Stimulated activated naive B cell treated with anti-CD40 and anti-IgM and Interleukin-4, amounts not matched to agents 10 μg/mL and 1 μg/mL and 100 μg/mL, for 72 hours (primary cell): ENCODE measurements around the gene NFATC1.

Experiments used
- ATAC-seq, 2 donors: fragments of 150-1000 bp; cut with Tn5 transposase; replicated peaks; 2 replicates each; pipeline ENCODE4 v1.10.0; 2021; ENCODE audit warnings: moderate library complexity in 1 of 2
- DNase-seq: peaks from one replicate; pipeline ENCODE4 v3.0.0; 2021
- H3K27ac Mint-ChIP-seq: one replicate; pipeline ENCODE4 v1.8.0; 2022; ENCODE audit warnings: mild to moderate bottlenecking, mixed read lengths
- H3K27me3 Mint-ChIP-seq, 2 donors: one replicate each; pipeline ENCODE4 v1.8.0; 2022; ENCODE audit warnings: mixed read lengths in 2 of 2
- H3K36me3 Mint-ChIP-seq, 2 donors: one replicate each; pipeline ENCODE4 v1.8.0; 2022; ENCODE audit warnings: mixed read lengths in 2 of 2, mild to moderate bottlenecking in 1 of 2
- H3K4me1 Mint-ChIP-seq, 2 donors: one replicate each; pipeline ENCODE4 v1.8.0; 2022; ENCODE audit warnings: mixed read lengths in 2 of 2, mild to moderate bottlenecking in 1 of 2
- H3K4me3 Mint-ChIP-seq, 2 donors: one replicate each; pipeline ENCODE4 v1.8.0; 2022; ENCODE audit warnings: mild to moderate bottlenecking in 2 of 2, mixed read lengths in 2 of 2, moderate library complexity in 1 of 2
- H3K9me3 Mint-ChIP-seq, 2 donors: one replicate each; pipeline ENCODE4 v1.8.0; 2022; ENCODE audit warnings: mixed read lengths in 2 of 2, mild to moderate bottlenecking in 1 of 2

The NFATC1 gene

DNA sequence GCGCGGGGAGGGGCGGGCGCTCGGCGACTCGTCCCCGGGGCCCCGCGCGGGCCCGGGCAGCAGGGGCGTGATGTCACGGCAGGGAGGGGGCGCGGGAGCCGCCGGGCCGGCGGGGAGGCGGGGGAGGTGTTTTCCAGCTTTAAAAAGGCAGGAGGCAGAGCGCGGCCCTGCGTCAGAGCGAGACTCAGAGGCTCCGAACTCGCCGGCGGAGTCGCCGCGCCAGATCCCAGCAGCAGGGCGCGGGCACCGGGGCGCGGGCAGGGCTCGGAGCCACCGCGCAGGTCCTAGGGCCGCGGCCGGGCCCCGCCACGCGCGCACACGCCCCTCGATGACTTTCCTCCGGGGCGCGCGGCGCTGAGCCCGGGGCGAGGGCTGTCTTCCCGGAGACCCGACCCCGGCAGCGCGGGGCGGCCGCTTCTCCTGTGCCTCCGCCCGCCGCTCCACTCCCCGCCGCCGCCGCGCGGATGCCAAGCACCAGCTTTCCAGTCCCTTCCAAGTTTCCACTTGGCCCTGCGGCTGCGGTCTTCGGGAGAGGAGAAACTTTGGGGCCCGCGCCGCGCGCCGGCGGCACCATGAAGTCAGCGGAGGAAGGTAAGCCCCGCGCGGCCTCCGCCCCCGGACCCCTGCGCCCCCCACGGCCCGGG lies at the start of gene NFATC1:
Gene NFATC1 (plus strand): TSS at position 170 of the 644 bp plus-strand sequence. CDS start 295 bp downstream, at position 465.
- H3K9me3 Mint-ChIP-seq, result no peaks in the 10 kb centered on the region
- ATAC-seq (peak; percentile 34 to 44), DNase-seq (peak; percentile 81)
- H3K4me1 Mint-ChIP-seq, result peaks cover 15 to 51% of the 10 kb centered on the region in 2 donors
- no peaks in the 10 kb centered on the region for H3K27me3 Mint-ChIP-seq
- H3K27ac Mint-ChIP-seq, result peak within 1 kb of the TSS; percentile 96
- H3K36me3 Mint-ChIP-seq, result peaks cover 12 to 18% of the 10 kb centered on the region in 2 donors
- H3K4me3 Mint-ChIP-seq, result peak within 1 kb of the TSS; percentile 93 to 95

DNA sequence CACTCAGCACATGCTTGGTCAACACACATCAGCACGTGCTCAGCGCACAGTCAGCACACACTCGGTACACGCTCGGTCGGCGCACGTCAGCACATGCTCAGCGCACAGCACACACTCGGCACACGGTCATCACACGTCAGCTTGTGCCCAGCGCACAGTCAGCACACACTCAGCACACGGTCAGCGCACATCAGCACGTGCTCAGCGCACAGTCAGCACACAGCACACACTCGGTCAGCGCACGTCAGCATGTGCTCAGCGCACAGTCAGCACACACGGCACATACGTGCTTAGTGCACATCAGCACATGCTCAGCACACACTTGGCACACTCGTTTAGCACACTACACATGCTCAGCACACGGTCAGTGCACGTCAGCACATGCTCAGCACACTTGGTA lies 49.7 kb upstream of the NFATC1 start:
- no peaks in the 10 kb centered on the region for H3K9me3 Mint-ChIP-seq
- H3K27ac Mint-ChIP-seq, result no peak overlapping the region
- no peaks in the 10 kb centered on the region for H3K27me3 Mint-ChIP-seq
- DNase-seq (no peak), ATAC-seq (no peak)
- no peak overlapping the region for H3K4me3 Mint-ChIP-seq
- H3K36me3 Mint-ChIP-seq, result peaks cover 60 to 74% of the 10 kb centered on the region in 2 donors
- no peaks in the 10 kb centered on the region for H3K4me1 Mint-ChIP-seq

DNA sequence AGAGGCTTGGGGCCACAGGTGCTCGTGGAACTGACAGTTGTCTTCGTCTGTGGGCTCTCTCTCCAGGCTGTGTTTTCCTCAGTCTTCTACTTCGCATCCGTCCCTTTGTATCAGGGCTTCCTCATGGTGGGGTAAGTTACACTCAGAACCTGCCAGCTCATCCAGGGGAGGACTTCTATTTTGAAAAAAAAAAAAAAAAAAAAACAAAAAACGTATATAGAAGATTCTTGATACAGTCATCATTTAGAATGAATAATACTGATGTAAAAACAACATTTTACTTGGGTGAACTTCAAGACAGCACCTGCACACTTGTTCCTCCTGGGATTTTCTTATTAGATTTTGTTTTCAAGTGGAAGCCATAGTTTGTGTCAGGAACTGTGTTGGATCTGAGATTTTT lies 47.7 kb upstream of the NFATC1 start:
- H3K27me3 Mint-ChIP-seq, result no peaks in the 10 kb centered on the region

DNA sequence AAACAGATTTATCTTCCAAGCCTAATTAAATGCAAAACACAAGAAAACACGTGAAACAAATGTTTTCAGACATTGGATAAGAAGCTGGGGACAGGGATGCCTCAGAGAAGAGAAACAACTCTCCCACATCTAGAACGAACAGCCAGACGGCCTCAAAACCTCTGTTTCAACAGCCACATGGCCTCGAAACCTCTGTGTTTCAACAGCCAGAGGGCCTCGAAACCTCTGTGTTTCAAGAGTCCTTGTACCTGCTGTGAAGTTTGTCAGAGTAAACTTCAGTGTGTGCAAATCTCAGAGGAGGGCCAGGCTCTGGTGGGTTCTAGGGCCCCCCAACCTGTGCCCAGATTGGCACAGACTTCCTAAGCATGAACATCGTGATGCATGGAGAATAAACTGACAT lies 43.3 kb upstream of the NFATC1 start:
- Mint-ChIP-seq H3K36me3 (peaks cover 39 to 50% of the 10 kb centered on the region in 2 donors), H3K27me3 (no peaks in the 10 kb centered on the region), H3K4me3 (no peak overlapping the region), H3K9me3 (no peaks in the 10 kb centered on the region), H3K27ac (no peak overlapping the region), H3K4me1 (no peaks in the 10 kb centered on the region)
- no peak for ATAC-seq
- DNase-seq, result no peak

More for the DNA sequence above, 47.7 kb upstream of the NFATC1 start:
- Mint-ChIP-seq H3K36me3 (peaks cover 66 to 78% of the 10 kb centered on the region in 2 donors), H3K4me1 (no peaks in the 10 kb centered on the region), H3K9me3 (no peaks in the 10 kb centered on the region), H3K27ac (no peak overlapping the region), H3K4me3 (no peak overlapping the region)
- no peak for DNase-seq
- ATAC-seq, result no peak

DNA sequence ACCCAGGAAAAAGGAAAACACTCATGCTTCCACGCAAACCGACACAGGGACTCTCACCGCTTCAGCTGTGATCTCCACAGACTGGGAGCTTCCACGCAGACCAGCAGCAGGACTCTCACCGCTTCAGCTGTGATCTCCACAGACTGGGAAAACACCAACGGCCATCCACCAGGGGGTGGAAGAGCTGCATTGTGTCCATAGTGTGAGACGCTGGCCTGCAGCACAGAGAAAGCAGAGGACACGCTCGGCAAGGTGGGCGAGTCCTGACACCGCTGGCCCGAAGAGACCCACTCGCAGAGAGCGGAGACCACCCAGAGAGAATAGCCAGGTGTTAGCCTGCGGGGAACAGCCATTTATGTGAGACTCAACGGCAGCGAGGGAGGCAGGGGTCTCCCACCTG lies 42.5 kb upstream of the NFATC1 start:
- no peaks in the 10 kb centered on the region for H3K9me3 Mint-ChIP-seq
- no peak for DNase-seq
- H3K27ac Mint-ChIP-seq, result no peak overlapping the region
- H3K4me1 Mint-ChIP-seq, result no peaks in the 10 kb centered on the region
- no peak overlapping the region for H3K4me3 Mint-ChIP-seq
- peaks cover 34 to 43% of the 10 kb centered on the region in 2 donors for H3K36me3 Mint-ChIP-seq
- no peak for ATAC-seq
- H3K27me3 Mint-ChIP-seq, result no peaks in the 10 kb centered on the region

DNA sequence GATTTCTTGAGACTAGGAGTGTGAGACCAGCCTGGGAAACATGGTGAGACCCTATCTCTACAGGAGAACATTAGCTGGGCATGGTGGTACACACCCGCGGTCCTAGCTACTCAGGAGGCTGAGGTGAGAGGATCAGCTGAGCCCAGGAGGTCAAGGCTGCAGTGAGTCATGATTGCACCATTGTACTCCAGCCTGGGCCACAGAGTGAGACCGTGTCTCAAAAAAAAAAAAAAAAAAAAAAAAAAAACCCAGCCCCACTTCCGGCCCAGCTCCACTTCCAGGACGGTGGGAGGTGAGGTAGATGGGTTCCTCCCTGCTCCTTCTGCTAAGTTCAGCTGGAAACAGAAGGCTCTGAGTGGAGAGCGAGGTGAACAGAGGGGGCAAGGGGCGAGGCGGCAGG lies 41.4 kb upstream of the NFATC1 start:
- peaks cover 29 to 42% of the 10 kb centered on the region in 2 donors for H3K36me3 Mint-ChIP-seq
- no peak overlapping the region for H3K27ac Mint-ChIP-seq

DNA sequence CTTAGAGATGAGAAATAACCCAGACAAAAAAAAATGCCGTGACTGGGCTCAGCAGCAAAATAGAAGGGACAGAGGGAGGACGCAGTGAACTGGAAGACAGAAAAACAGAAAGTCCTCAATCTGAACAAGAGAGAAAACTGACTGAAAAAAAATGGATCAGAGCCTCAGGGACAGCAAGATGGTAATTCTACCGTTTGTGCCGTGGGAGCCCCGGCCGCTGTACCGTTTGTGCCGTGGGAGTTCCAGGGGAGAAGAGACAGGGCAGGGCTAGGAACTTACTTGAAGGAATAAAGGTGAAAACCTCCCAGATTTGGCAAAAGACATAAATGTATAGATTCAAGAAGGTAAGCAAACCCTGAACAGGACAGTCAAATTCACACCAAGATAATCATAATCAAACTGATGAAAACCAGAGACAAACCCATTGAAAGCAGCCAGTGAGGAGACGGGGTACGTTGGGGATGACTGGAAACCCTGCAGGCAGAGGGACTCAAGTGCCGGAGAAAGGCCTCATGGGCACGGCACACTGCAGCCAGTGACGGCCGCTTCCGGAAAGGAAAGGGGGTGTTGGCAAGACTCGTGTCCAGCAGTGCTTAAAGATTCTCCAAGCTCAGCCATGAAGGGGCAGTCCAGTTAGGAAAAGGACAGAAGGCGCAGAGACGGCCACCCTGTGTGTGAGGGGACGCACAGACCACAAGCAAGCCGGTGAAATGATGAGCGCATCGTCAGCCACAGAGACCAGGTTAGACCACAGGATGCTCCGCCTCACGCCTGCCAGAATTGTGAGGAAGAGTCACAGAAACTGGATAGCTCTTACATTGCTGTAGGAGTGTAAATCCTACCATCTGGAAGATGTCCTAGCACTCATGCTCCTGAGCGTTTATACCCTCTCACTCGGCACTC lies 40.0 kb upstream of the NFATC1 start:
- Mint-ChIP-seq H3K9me3 (no peaks in the 10 kb centered on the region), H3K4me3 (no peak overlapping the region), H3K27me3 (no peaks in the 10 kb centered on the region), H3K27ac (peak overlapping the region; percentile 10), H3K36me3 (peaks cover 21 to 40% of the 10 kb centered on the region in 2 donors), H3K4me1 (no peaks in the 10 kb centered on the region)
- DNase-seq (no peak), ATAC-seq (peak in 1 of 2 donors; percentile 45)

More for the DNA sequence above, 41.4 kb upstream of the NFATC1 start:
- ATAC-seq, result no peak
- H3K4me1 Mint-ChIP-seq, result no peaks in the 10 kb centered on the region
- no peaks in the 10 kb centered on the region for H3K9me3 Mint-ChIP-seq
- DNase-seq, result no peak
- H3K4me3 Mint-ChIP-seq, result no peak overlapping the region
- H3K27me3 Mint-ChIP-seq, result no peaks in the 10 kb centered on the region

DNA sequence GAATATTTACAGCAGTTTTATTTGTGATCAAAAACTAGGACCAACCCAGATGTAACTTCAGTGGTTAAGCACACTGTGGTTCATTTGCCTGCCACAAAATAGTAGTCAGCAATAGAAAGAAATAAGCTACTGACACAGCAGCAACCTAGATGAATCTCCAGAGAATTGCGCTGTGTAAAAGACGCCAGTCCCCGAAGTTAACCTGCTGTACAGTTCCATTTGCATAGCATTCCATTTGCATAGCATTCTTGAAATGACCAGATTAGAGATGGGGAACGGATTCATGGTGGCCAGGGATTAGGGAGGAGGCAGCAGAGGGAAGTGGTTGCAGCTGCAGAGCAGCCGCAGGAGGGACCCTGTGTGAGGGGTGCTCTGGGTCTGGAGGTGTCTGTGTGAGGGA lies 39.3 kb upstream of the NFATC1 start:
- ATAC-seq, result peak; percentile 36 to 77
- H3K27ac Mint-ChIP-seq, result peak overlapping the region; percentile 11
- peaks cover 21 to 41% of the 10 kb centered on the region in 2 donors for H3K36me3 Mint-ChIP-seq

DNA sequence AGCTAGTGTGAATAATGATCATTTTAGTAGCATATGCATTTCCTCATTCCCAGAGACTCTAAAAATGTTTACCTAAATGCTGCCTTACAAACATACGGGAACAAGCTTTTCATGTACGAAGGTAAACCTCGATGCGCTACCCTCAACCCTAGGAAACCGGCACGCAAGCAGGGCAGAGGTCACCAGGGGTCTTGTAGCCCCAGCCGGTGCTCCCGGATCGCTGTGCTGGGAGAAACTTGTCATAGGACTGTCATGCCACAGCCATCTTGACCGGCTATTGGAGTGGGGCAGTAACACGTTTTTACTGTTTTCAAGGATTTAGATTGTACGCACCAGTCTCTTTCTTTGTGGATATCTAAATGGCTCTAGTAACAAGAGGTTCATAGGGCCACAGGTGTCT lies 34.8 kb upstream of the NFATC1 start:
- DNase-seq (no peak), ATAC-seq (no peak)
- H3K27ac Mint-ChIP-seq, result no peak overlapping the region
- no peaks in the 10 kb centered on the region for H3K4me1 Mint-ChIP-seq
- peaks cover 23 to 51% of the 10 kb centered on the region in 2 donors for H3K36me3 Mint-ChIP-seq
- H3K4me3 Mint-ChIP-seq, result no peak overlapping the region
- peaks cover 0 to 3% of the 10 kb centered on the region in 2 donors for H3K9me3 Mint-ChIP-seq
- no peaks in the 10 kb centered on the region for H3K27me3 Mint-ChIP-seq

More for the DNA sequence above, 39.3 kb upstream of the NFATC1 start:
- Mint-ChIP-seq H3K9me3 (no peaks in the 10 kb centered on the region), H3K4me3 (no peak overlapping the region), H3K27me3 (no peaks in the 10 kb centered on the region), H3K4me1 (no peaks in the 10 kb centered on the region)
- DNase-seq, result no peak

DNA sequence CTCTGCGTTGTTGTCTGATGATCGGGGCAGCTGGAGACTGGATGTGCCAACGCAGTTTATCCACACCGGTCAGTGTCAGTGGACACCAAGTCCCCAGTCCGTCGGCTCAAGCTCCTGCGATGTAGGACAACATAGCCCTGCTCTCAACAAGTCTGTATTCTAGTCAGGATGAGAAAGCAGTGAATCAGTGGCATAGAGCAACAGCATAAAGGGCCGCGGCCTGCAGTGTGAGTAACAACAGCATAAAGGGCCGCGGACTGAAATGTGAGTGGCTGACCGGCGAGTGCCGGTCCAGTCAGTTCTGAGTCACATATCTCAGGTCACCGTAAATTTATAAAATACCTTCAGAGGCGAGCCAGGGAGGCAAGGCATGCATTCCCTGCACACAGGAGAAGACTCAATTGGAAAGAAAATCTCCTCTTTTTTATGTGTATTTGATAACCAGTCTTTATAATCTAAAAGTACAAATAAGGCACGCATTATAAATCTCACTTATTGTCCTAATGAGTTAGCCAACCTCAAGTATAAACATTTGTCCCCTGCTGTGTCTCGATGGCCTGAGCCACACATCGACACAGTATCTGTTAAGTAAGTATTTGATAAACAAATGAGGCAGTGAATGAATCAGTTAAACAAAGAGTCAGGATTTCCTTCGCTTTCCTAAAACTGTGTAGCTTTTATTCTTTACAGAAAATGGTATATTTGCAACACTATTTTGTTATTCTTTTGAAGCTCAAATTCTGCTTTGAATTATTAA lies 33.8 kb upstream of the NFATC1 start:
- no peak overlapping the region for H3K27ac Mint-ChIP-seq
- peaks cover 25 to 59% of the 10 kb centered on the region in 2 donors for H3K36me3 Mint-ChIP-seq
- peaks cover 0 to 3% of the 10 kb centered on the region in 2 donors for H3K9me3 Mint-ChIP-seq
- DNase-seq (no peak), ATAC-seq (no peak)
- H3K4me3 Mint-ChIP-seq, result no peak overlapping the region
- H3K27me3 Mint-ChIP-seq, result no peaks in the 10 kb centered on the region
- no peaks in the 10 kb centered on the region for H3K4me1 Mint-ChIP-seq

DNA sequence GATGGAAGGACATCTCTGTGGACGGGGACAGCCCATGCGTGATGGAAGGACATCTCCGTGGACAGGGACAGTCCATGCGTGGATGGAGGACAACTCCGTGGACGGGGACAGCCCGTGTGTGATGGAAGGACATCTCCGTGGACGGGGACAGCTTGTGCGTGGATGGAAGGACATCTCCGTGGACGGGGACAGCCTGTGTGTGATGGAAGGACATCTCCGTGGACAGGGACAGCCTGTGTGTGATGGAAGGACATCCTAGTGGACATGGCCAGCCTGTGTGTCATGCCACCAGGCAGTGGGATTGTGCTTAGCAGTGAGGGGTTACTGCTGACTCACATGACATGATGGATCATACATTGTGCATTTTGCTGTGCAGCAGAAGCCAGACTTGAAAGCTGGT lies 30.0 kb upstream of the NFATC1 start:
- Mint-ChIP-seq H3K27ac (no peak overlapping the region), H3K9me3 (peaks cover 0 to 3% of the 10 kb centered on the region in 2 donors), H3K4me3 (no peak overlapping the region), H3K4me1 (peaks cover 6 to 17% of the 10 kb centered on the region in 2 donors), H3K27me3 (no peaks in the 10 kb centered on the region), H3K36me3 (peaks cover 29 to 60% of the 10 kb centered on the region in 2 donors)
- DNase-seq (no peak), ATAC-seq (no peak)

DNA sequence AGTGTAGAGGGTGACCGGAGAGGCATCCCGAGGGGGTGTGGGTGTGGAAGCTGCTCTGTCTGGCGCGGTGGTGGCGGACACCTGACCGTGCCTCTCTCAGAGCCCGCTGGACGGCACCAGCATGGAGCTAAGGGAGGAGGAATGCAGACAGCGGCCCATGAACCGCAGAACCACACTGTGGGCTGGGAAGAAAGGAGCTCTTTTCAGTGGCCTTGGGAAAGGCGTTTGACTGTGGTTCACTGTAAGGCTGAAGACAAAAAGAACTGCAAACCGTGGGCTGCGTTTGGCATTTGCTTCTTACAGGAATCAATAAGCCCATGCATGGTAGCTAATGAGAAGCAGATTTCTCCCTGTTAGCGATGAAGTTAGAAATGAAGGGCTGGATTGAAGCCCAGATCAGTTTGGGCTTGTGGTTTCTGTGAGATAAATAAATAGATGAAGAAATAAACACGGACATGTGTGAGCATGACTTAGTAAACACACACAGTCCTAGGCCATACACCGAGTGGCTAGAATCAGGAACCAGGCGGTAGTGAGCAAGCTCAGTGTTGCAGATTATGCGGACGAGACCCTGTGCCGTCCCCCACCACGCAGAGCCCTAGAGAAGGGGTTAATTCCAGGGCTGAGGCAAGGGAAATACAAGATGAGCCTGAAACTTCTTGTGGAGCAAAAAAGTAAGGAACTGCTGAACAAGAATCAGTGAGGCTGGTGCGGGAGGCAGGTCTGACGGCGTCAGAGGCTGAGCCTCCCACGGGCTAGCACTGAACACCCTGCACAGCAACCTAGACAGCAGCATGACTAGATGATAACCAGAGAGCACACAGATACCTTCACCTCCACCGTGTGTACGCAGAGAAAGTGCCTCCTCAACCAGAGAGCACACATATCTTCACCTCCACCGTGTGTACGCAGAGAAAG lies 29.3 kb upstream of the NFATC1 start:
- Mint-ChIP-seq H3K4me1 (peaks cover 7 to 19% of the 10 kb centered on the region in 2 donors), H3K27ac (no peak overlapping the region), H3K9me3 (peaks cover 0 to 3% of the 10 kb centered on the region in 2 donors), H3K27me3 (no peaks in the 10 kb centered on the region), H3K36me3 (peaks cover 26 to 52% of the 10 kb centered on the region in 2 donors), H3K4me3 (no peak overlapping the region)
- ATAC-seq (no peak), DNase-seq (no peak)

DNA sequence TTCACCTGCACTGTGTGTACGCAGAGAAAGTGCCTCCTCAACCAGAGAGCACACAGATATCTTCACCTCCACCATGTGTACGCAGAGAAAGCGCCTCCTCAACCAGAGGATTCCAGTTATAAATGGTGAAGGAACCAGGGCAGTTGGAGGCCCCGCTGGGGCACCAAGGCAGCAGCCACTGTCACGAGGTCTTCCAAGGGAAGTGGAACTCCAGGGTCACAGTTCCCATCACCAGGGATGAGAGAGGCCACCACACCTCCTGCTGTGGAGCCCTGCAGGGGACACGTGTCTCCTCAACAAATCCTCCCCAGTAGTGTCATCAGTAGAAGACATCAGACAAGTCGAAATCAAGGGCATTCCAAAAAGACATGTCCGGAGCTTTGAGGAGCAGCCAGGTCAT lies 28.2 kb upstream of the NFATC1 start:
- Mint-ChIP-seq H3K4me3 (no peak overlapping the region), H3K27me3 (no peaks in the 10 kb centered on the region), H3K4me1 (peaks cover 11 to 23% of the 10 kb centered on the region in 2 donors), H3K27ac (no peak overlapping the region), H3K9me3 (peaks cover 0 to 3% of the 10 kb centered on the region in 2 donors), H3K36me3 (peaks cover 25 to 42% of the 10 kb centered on the region in 2 donors)
- no peak for DNase-seq
- ATAC-seq, result no peak
